NCI-H510A treated with DMSO at 0.1 percent for 48 hours (cell line): ENCODE data around the gene MYO18B.

Experiments
- DNase-seq: peaks from one replicate; lab custom pipeline; 2025; lab: John Stamatoyannopoulos, UW

MYO18B gene

GRCh38 chr22:25749420-25750169 lies 7.6 kb downstream of the MYO18B start:
- DNase-seq, result no peak

GRCh38 chr22:25750569-25751173 lies 8.7 kb downstream of the MYO18B start:
- DNase-seq, result no peak

GRCh38 chr22:25751174-25751581 lies 9.2 kb downstream of the MYO18B start:
- DNase-seq, result no peak

- DNase-seq, result no peak
Measured at GRCh38 chr22:25752615-25753214, 10.7 kb downstream of the MYO18B start.

- DNase-seq, result no peak
Measured at GRCh38 chr22:25753252-25753651, 11.3 kb downstream of the MYO18B start.

GRCh38 chr22:25754527-25755202 lies 12.7 kb downstream of the MYO18B start:
- no peak for DNase-seq

GRCh38 chr22:25757686-25758085 lies 15.7 kb downstream of the MYO18B start:
- DNase-seq, result no peak

GRCh38 chr22:25758316-25758715 lies 16.3 kb downstream of the MYO18B start:
- DNase-seq, result no peak

GRCh38 chr22:25759825-25760231 lies 17.8 kb downstream of the MYO18B start:
- no peak for DNase-seq

GRCh38 chr22:25760294-25760693 lies 18.3 kb downstream of the MYO18B start:
- no peak for DNase-seq

GRCh38 chr22:25760848-25761595 lies 19.0 kb downstream of the MYO18B start:
- no peak for DNase-seq

- no peak for DNase-seq
Measured at GRCh38 chr22:25762147-25762546, 20.2 kb downstream of the MYO18B start.

- no peak for DNase-seq
Measured at GRCh38 chr22:25763239-25763777, 21.3 kb downstream of the MYO18B start.

GRCh38 chr22:25764270-25765015 lies 22.5 kb downstream of the MYO18B start:
- DNase-seq, result no peak

- no peak for DNase-seq
Measured at GRCh38 chr22:25765016-25765367, 23.0 kb downstream of the MYO18B start.

- DNase-seq, result no peak
Measured at GRCh38 chr22:25765801-25766200, 23.8 kb downstream of the MYO18B start.

GRCh38 chr22:25766418-25766817 lies 24.4 kb downstream of the MYO18B start:
- DNase-seq, result no peak

GRCh38 chr22:25770333-25770732 lies 28.3 kb downstream of the MYO18B start:
- no peak for DNase-seq

- DNase-seq, result no peak
Measured at GRCh38 chr22:25772288-25772687, 30.3 kb downstream of the MYO18B start.

GRCh38 chr22:25774575-25775026 lies 32.6 kb downstream of the MYO18B start:
- no peak for DNase-seq

- DNase-seq, result peak; percentile 3
Measured at GRCh38 chr22:25775531-25775930, 33.5 kb downstream of the MYO18B start.
